Urothelium cell line (cell line): Measurements from ENCODE around the gene ZSWIM1.
A peak's percentile ranks its signal among the peaks of the same experiment; 100 is the strongest.
"Not testable (repeated sequence)": the region's sequence is repeated elsewhere in the genome, so short reads cannot be mapped to it uniquely, and the experiment has no call there.

Source experiments
- DNase-seq: peaks from one replicate; pipeline ENCODE4 v3.0.0; 2011; ENCODE audit warnings: low spot score, mixed read lengths
- FAIRE-seq: peaks from 2 replicates; lab custom pipeline; 2011; peaks lifted over from hg19 to GRCh38; lab: Jason Lieb, UNC

ZSWIM1 gene

DNA sequence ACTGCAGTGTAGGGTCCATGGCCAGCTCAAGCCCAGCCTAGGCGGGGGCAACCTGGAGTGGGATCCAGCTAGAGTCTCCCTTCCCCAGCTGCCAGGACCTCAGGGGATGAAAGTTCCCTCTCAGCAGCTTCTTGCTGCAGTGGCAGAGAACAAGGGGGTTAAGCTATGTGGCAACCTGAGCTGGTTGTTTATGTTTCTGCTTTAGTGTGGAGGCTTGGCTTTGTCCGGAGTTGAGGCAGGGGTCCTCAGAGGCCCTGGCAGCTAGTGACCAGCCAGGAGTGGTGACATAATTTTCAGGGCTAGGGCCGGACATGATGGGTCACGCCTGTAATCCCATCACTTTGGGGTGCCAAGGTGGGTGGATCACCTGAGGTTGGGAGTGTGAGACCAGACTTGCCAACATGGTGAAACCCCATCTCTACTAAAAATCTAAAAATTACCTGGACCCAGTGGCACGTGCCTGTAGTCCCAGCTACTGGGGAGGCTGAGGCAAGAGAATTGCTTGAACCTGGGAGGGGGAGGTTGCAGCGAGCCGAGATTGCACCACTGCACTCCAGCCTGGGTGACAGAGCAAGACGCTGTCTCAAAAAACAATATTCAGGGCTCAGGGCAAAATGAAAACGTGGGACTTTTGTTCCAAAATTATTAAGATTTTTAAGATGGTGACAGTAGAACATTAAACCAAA, 44.9 kb downstream of the ZSWIM1 start:
- DNase-seq, result no peak

DNA sequence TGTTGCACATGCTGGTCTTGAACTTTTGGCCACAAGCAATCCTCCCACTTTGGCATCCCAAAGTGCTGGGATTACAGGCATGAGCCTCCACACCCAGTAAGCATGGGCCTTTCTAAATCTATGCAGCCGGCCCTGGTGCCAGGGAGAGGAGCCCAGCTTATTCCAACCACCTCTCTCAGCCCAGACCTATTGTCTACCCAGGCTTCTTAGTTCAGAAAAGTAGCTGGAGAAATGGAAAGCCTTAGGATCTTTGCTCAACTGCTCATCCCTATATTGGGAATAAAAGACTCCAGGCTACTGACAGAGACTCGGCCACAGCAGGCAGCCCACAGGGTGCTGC, 45.7 kb downstream of the ZSWIM1 start:
- DNase-seq (no peak), FAIRE-seq (no peak)

More for the DNA sequence above, 44.9 kb downstream of the ZSWIM1 start:
- FAIRE-seq, result no peak

DNA sequence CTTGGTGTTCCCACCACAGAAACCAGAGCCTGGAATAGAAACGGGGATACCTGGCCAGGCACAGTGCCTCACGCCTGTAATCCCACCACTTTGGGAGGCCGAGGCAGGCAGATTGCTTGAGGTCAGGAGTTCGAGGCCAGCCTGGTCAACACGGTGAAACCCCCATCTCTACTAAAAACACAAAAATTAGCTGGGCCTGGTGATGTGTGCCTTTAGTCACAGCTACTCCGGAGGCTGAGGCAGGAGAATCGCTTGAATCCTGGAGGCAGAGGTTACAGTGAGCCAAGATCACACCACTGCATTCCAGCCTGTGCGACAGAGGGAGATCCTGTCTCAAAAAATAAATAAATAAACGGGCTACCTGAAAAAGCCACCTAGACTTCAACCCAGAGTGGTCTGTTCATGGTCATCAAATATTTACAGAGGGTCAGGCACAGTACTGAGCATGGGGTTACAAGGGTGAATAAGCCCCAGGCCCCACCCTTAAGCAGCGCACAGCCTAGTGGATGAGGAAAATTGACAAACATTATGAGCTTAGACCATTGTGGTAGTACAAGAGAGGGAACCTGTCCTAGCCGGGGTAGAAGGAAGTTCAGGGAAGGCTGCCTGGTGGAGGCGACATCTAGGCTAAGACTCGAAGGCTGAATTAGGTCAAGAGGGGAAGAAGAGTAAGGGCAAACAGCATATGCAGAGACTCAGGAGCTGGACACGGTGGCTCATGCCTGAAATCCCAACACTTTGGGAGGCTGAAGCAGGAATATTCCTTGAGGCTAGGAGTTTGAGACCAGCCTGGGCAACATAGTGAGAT, 46.2 kb downstream of the ZSWIM1 start:
- no peak for FAIRE-seq
- DNase-seq, result no peak

DNA sequence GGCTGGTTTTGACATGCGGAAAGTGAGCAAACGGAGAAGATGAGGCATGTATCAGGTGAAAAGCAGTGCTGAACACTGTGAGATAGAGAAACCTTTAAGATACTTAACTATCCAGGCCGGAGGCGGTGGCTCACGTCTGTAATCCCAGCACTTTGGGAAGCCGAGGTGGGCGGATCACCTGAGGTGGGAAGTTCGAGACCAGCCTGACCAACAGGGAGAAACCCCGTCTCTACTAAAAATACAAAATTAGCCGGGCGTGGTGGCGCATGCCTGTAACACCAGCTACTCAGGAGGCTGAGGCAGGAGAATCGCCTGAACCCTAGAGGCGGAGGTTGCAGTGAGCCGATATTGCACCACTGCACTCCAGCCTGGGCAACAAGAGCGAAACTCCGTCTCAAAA, 50.7 kb downstream of the ZSWIM1 start:
- not testable (repeated sequence) for FAIRE-seq, DNase-seq

DNA sequence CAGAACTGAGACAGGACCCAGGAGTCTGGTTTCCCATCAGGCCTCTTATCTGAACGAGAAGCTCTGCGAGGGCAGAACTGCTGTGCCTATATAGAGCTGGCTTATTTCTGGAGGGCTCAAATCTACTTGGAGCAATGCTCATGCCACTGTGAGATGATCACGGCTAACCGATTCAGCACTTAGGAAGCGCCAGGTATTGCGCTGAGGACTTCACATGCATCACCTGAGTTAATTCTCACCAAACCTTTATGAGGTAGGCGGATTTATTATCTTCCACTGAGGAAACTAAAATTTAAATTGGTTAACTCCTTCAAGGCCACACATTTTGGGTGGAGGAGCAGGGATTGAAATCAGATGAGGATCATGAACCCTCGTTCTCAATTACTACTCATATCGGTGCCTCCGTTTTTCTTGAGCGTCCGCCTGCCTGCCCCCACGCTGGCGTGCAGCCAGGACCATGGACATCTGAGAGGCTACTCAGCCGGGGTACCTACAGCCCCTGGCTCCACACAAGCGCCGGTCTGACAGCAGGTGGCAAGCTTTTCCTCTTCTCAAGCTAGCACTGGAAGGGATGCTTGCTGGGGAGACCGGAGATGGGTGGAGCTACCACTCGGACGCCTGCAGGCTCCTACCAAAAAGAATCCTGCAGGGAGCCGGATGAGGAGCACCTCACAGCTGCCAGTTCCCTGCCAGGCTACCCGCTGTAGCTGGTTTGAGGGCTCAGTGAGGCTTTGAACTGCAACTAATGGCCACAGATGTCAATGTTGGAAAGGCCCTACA, 52.4 kb downstream of the ZSWIM1 start:
- DNase-seq (peak; percentile 91), FAIRE-seq (no peak)

DNA sequence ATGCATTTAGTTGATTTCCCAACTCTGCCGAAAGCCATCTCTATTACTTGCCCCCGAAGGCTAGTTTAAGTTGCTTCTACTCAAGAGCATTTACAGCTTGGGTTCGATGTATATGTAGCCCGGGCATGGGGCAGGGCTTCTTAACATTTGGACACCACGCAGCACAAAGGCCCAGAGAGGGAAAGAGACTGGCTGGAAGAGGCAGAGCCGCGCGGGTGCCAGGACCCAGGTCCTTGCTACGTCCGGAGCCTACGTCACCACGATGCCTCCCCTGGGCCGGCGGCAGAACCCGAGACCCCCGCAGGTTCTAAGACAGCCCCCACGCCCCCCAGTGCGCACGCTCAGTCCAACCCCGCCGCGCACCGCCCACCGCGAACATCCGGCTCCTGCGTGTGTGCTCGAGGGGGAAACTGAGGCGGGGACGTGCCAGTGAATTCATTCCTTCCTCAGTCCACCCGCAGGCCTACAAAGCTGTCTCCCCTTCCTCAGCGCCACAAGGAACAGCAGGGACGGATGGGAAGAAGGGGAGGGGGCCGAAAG, 53.1 kb downstream of the ZSWIM1 start:
- no peak for FAIRE-seq
- DNase-seq, result peak; percentile 62
